Epithelial cell of esophagus (primary cell): ENCODE data around the gene PTPRM.

Experiments used
- DNase-seq: peaks from one replicate; pipeline ENCODE4 v3.0.0; 2010; ENCODE audit warnings: low read depth
- H3K4me3 ChIP-seq: 2 replicates; pipeline ENCODE4 v1.5.1; 2011; ENCODE audit warnings: mild to moderate bottlenecking, low read length, control low read depth
- TF ChIP-seq, protein P1 (sequence below): IDR thresholded peaks from 2 replicates; pipeline ENCODE4 v1.5.1; 2011; ENCODE audit warnings: low read depth, mild to moderate bottlenecking, low read length, control low read depth, inconsistent platforms; ENCODE audit not compliant: insufficient read depth; ENCODE audit errors: missing control alignments

Gene PTPRM

DNA sequence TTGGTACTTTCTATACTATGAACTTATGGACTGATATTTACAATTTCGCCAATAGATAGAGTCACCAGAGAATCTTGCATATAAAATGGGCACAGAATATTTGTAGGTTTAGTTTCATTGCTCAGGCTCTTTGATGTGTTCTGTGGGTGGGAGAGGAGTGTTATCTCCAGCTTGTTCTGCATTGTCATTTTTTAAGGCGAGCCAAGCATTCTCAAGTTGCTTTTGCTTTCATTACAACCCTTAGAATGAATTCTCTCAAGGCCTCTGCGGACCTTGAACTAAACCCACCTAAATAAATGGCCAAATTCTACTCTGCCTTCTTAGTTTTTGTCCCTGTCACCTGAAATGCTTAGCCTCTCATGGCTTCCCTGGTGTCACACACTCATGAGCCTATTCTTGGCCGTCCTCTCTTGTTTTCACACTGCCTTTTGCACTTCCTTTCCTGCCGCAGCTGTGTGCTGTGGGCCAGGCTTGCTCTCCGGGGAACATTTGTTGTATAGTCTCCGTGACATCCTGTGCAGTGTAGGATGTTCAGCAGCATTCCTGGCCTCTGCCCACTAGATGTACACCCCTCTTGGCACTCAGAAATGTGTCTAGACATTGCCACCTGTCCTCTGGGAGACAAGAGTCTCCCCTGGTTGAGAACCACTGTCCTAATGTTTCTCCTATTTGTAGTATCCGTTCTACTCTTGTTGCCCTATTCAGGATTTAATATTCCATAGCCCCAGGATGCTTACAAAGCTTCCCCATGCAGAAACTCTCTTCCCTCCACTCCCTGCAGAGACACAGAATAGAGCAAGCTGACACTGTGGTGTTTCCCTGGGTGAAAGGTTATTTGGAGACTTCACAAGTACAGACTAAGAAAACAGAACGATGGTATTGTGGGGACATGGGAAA, 255.6 kb downstream of the PTPRM start:
- TF ChIP-seq, protein P1, sequence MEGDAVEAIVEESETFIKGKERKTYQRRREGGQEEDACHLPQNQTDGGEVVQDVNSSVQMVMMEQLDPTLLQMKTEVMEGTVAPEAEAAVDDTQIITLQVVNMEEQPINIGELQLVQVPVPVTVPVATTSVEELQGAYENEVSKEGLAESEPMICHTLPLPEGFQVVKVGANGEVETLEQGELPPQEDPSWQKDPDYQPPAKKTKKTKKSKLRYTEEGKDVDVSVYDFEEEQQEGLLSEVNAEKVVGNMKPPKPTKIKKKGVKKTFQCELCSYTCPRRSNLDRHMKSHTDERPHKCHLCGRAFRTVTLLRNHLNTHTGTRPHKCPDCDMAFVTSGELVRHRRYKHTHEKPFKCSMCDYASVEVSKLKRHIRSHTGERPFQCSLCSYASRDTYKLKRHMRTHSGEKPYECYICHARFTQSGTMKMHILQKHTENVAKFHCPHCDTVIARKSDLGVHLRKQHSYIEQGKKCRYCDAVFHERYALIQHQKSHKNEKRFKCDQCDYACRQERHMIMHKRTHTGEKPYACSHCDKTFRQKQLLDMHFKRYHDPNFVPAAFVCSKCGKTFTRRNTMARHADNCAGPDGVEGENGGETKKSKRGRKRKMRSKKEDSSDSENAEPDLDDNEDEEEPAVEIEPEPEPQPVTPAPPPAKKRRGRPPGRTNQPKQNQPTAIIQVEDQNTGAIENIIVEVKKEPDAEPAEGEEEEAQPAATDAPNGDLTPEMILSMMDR: no peak
- DNase-seq: no peak
- no peak overlapping the region for H3K4me3 ChIP-seq

DNA sequence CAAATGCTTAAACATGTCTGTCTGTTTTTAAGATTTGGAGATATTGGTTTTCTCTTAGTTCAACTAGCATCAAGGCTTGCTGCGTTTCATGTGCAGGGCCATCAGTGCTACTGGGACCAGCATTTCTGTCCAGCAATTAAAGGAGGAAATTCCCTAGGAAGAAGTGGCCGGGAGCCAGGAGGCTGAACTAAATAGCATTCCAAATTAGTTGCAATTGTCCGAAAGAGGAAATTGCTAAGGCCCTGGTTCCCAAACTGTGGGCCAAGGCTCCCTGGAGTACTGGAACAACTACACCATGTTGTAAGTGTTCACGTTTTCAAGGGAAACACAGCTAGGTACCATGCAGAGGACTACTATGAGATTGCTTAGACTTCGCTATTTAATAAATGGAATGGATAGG, 257.9 kb downstream of the PTPRM start:
- TF ChIP-seq, protein P1: no peak
- H3K4me3 ChIP-seq: no peak overlapping the region
- DNase-seq: no peak

DNA sequence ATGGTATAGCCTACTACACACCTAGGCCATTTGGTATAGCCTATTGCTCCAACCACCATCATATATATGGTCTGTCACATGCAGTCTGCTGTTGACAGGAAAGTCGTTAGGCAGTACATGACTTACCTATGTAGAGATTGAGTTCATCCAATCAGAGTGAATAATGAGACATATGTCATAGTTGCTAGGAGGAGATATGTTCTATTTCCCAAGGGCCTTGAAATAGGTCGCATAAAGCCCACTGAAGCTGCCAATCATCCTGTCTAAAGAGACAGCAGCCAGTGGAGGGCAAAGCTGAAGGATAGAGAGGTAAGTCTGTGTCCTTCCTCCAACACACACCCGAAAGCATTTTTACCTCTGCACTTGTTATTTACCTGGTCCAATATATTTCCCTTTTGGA, 263.4 kb downstream of the PTPRM start:
- H3K4me3 ChIP-seq: no peak overlapping the region
- TF ChIP-seq, protein P1: no peak
- peak; percentile 50 for DNase-seq

DNA sequence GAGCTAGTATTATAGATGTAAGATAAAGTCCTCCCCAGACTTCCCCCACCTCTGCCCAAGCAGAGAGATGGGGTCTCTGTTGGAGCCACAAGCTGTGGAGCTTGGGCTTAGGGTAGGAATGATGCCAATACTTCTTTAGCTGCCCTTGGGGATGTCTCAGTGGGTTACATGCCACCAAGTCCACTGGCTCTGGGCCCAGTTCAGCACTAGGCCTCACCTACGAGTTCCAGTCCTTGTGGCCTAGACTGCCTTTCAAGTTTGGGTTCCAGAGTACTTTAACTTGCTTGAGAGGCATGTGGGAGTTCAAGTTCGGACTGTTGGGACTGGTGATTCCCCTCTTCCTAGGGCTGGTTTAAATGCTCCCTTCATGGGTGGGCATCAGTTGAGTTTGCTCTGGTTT, 272.4 kb downstream of the PTPRM start:
- DNase-seq: no peak
- no peak overlapping the region for H3K4me3 ChIP-seq

DNA sequence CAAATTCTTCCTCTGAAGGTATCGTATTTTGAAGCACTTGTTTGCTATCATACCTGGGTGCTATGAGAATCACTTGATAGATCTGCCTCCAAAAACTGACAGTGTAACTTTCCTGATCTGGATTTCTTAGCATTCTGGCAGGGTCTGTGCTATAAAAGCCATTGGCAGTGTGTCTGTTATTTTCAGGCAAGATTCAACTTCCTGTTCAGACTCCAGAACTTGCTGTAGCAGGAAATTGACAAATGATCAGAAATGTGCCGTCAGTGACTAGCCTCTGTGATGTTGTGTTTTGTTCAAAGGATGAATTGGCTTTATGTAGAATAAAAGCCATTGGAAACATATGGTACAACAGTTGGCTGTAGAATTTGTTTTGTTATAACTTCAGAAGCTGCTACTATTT, 273.3 kb downstream of the PTPRM start:
- TF ChIP-seq, protein P1: no peak
- H3K4me3 ChIP-seq: no peak overlapping the region
- DNase-seq: no peak

More for the DNA sequence above, 272.4 kb downstream of the PTPRM start:
- TF ChIP-seq, protein P1: no peak

DNA sequence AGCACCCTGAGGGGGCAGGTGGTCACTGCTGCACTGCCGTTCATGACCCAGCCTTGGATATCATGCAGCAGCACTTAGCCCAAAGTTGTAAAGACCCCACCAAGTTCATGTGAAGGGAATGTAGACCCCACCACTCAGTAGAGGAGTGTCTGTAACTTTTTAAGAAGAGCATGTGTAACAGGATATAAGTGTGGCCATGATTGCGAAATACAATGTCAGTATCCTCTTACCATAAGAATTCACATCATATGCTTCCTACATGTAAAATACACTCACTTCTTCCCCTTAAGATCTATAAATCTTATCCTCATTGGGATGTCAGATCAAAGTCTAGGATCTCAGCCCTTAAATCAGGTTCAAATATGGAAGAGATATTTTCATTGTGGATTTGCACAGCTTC, 276.9 kb downstream of the PTPRM start:
- TF ChIP-seq, protein P1: no peak
- DNase-seq: peak; percentile 48
- no peak overlapping the region for H3K4me3 ChIP-seq

DNA sequence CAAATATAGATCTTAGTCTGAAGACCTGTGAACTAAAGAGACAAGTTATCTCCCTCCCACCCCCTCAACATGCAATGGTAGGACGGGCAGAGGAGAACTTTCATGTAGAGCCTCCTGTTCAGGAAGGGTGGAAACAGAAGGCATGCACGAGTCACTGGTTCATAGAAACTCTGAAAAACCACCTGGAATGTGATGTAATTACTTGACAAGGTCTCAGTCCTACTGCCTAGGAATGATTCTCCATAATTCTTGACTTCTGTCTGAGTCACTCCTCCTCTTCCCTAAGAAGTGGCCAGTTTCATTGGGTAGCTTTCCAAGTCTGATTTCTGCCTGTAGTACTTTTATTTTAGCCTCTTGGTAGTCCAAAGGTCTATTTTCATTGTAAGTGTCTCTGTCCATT, 277.3 kb downstream of the PTPRM start:
- peak; percentile 55 for DNase-seq
- TF ChIP-seq, protein P1: no peak
- no peak overlapping the region for H3K4me3 ChIP-seq
